ES-I3 (cell line): ENCODE data around the gene MT1G.

Experiments
- H3K36me3 ChIP-seq: 2 replicates; pipeline ENCODE4 v1.6.1; 2013; ENCODE audit warnings: mild to moderate bottlenecking, low read length, control low read depth, moderate library complexity; ENCODE audit not compliant: insufficient read depth
- H3K4me1 ChIP-seq: 2 replicates; pipeline ENCODE4 v1.6.1; 2013; ENCODE audit warnings: mild to moderate bottlenecking, control low read depth, low read length; ENCODE audit not compliant: insufficient read depth
- H3K9ac ChIP-seq: 2 replicates; pipeline ENCODE4 v1.6.1; 2013; ENCODE audit warnings: low read depth, mild to moderate bottlenecking, low read length, moderate library complexity
- H3K9me3 ChIP-seq: 2 replicates; pipeline ENCODE4 v1.6.1; 2013; ENCODE audit warnings: mild to moderate bottlenecking, low read length, moderate library complexity; ENCODE audit not compliant: control insufficient read depth, insufficient read depth

Gene MT1G

DNA sequence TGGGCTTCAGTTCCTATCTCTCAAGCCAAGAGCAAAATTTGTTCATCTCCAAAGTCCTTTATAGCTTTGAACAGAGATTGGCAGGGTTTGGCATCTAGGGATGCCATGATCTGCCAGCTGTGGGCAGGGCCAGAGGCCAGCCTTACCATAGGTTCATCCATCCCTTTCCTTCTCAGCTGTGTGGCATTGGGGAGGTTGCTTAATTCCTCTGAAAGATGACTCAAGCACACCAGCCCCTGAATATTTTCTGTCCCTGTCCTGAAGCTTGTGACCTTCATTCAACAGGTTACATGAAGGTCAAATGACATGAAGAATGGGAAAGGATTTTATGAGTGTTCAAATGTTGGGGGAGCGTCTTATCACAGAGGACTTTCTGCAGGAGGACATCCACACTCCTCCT, 3.4 kb downstream of the MT1G start:
- H3K9ac ChIP-seq = no peak overlapping the region
- no peaks in the 10 kb centered on the region for H3K36me3 ChIP-seq
- H3K9me3 ChIP-seq = no peaks in the 10 kb centered on the region
- peaks cover 9% of the 10 kb centered on the region; the same call in 1 of the 2 replicates for H3K4me1 ChIP-seq

DNA sequence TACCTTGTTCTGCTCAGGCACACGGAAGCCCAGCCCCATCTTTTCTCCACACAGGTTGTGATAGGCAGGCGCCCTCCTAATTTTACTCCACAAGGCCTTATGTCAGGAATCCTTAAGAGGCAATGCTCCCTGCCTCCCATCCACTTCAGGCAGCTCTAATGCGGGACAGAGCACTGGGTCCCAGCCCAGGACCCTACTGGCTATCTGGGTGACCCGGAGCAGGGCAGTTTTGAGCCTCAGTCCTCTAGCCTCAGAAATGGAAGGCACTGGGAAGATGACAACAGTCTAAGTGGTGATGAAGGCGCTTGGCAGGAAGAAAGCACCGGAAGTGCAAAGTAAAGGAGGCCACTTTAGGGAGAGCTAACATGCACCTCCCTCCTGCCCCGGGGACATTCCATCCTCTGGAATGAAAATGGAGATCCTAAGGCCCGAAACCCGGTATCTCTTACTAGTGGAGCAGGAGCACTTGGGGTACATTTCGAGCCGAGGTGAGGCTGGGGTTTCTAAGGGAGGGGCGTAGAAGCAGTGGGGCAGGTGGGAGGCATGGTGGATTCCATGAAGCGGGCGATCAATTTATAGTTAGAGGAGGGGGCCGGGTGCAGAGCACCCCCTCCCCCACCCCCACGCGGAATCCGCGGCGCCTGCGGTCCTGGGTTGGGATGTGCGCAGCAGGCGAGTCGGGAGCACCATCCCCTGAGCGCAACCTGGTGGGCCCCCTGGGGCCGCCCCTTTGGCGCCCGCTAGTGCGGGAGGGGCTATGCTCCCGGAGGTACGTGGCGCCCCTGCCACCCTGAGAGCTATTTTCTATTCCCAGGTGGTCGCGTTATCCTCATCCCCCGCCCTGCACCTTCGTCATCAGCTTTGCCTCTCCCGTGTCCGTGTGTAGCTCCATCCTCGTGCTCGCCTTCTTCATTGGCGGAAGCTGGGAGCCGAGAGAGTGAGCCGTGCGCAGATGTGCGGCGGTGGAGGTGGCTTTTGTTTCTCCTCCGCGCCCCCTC, 5.2 kb downstream of the MT1G start:
- Histone ChIP-seq H3K9ac (peak overlapping the region; percentile 59), H3K4me1 (peaks cover 9% of the 10 kb centered on the region; the same call in 1 of the 2 replicates), H3K9me3 (no peaks in the 10 kb centered on the region), H3K36me3 (no peaks in the 10 kb centered on the region)

DNA sequence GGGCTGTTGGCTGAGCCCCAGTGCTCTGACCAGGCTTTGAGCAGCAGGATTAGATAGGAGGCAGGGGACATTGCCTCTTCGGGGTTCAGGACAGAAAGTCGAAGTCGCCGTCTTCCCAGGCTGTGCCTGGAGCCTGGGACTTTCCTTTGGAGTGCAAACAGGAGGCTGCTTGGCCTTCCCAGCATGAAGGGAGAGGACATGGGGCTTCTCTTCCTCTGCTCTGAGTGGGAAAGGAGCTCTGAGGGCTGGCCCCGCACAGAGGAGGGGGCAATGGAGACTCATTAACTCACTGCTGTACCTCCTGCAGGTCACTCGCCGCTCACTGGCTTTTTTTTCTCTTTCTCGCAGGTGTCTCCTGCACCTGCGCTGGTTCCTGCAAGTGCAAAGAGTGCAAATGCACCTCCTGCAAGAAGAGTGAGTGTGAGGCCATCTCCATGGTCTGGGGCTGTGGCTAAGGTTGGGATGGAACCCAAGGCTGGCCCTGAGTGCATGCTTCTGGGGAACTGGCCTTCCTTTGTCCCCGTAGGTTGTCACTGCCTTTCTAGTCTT, 9.5 kb downstream of the MT1G start:
- Histone ChIP-seq H3K9me3 (no peaks in the 10 kb centered on the region), H3K4me1 (0 out of 2 replicates have a peak, but pooled peaks cover 6% of the 10 kb centered on the region), H3K36me3 (no peaks in the 10 kb centered on the region), H3K9ac (peak overlapping the region; percentile 57; the same call in 1 of the 2 replicates)

DNA sequence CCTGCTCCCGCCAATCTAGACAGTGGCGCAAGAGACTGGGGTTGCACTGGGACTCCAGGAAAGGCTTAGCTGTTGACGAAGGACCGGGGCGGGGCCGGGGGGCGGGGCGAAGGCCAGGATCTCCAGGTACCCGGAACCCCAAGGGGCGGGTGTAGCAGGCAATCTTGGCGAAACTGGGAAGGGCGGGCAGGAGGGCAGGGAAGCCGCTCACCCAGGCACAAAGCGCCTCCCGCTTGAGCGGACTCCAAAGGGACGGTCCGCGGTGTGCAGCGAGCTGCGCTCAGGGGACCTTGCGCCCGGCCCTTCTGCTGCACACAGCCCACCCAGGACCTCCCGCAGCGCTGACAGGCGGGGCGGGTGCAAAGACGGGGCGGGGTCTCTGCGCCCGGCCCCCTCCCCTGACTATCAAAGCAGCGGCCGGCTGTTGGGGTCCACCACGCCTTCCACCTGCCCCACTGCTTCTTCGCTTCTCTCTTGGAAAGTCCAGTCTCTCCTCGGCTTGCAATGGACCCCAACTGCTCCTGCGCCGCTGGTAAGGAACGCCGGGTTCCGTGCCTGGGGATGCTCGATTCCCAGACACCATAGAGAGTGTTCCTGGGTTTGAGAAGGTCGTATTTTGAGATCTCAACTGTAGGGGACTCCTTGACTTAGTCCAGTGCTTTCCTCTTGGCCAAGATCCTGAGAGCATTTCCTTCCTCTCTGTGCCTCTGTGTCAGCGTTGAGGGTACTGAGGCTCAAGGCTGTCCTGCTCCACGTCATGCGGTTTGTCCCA, 10.1 kb downstream of the MT1G start, which contains the start of gene MT1F:
Gene MT1F (plus strand): TSS at position 405 of the 772 bp plus-strand sequence. CDS start 100 bp downstream, at position 505.
- H3K36me3 ChIP-seq = no peaks in the 10 kb centered on the region
- H3K4me1 ChIP-seq = 0 out of 2 replicates have a peak, but pooled peaks cover 6% of the 10 kb centered on the region
- H3K9me3 ChIP-seq = no peaks in the 10 kb centered on the region
- peak within 1 kb of the TSS; percentile 57 for H3K9ac ChIP-seq

DNA sequence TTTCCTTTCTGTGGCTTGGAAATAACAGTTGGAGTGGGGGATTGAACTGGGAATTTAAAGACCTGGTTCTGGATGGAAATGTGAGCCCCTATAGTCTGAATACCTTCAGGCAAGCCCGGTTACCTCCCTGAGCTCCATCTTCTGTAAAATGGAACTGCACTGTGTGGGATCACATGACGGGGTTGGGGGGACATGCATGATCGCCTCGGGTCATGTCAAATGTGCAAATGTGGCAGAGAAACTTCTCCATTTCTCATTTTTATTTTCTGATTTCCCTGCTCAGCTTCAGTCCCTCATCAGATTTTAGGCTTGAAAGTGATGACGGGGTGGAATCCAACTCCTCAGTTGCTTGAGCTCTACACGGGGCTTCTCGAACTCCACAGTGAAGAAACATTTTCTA, 14.6 kb downstream of the MT1G start:
- Histone ChIP-seq H3K9me3 (no peaks in the 10 kb centered on the region), H3K36me3 (no peaks in the 10 kb centered on the region), H3K4me1 (no peaks in the 10 kb centered on the region), H3K9ac (no peak overlapping the region)

DNA sequence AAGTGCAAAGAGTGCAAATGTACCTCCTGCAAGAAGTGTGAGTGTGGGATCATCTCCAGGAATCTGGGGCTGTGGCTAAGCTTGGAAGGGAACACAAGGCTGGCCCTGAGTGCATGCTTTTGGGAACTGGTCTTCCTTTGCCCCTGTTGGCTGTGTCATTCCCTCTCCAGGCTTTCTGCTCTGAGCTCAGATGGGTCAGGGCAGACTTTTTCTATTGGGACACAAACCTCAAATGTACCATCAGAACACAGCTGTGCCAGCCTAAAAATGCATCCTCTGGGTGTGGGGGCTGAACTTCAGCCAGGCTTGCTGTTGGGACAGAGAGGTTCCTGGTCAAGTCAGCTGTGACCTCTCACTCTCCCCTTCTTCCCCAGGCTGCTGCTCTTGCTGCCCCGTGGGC, 15.3 kb downstream of the MT1G start:
- no peak overlapping the region for H3K9ac ChIP-seq
- no peaks in the 10 kb centered on the region for H3K36me3 ChIP-seq
- no peaks in the 10 kb centered on the region for H3K9me3 ChIP-seq
- no peaks in the 10 kb centered on the region; the same call in 1 of the 2 replicates for H3K4me1 ChIP-seq

DNA sequence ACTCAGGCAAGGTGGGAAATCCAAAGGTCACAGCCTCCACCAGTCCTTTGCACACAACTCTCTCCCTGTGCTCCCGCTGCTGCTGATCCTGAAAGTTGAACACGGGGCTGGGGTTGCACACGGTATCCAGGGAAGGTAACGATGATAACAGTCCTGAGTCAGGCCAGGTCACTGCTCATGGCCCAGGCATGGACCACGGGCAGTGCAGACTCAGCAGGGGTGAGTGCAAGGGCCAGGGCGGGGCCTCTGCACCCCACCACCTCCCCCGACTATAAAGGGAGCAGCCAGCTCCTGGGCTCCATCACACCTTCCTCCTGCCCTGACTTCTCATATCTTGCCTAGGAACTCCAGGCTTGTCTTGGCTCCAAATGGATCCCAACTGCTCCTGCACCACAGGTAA, 16.3 kb downstream of the MT1G start, which contains the start of gene MT1B:
Gene MT1B (plus strand): TSS at position 301 of the 400 bp plus-strand sequence. CDS start 68 bp downstream, at position 369.
- no peaks in the 10 kb centered on the region for H3K36me3 ChIP-seq
- no peak within 1 kb of the TSS for H3K9ac ChIP-seq
- no peaks in the 10 kb centered on the region for H3K9me3 ChIP-seq
- no peaks in the 10 kb centered on the region; the same call in 1 of the 2 replicates for H3K4me1 ChIP-seq

DNA sequence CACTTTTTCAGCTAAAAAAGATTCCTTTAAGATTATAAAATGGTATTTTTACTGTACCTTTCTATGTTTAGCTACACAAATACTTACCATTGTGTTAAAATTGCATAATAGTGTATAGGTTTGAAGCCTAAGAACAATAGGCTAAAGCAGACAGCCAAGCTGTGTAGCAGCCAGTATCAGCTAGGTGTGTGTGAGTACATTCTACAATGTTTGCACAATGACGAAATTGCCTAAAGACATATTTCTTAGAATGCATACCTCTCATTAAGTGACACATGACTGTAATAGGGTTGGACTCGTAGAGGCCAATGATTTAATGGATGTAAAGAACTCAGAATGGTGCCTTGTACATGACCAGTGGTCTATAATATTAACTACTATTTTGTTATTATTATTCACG, 18.0 kb downstream of the MT1G start:
- Histone ChIP-seq H3K4me1 (no peaks in the 10 kb centered on the region; the same call in 1 of the 2 replicates), H3K9me3 (no peaks in the 10 kb centered on the region), H3K9ac (no peak overlapping the region), H3K36me3 (no peaks in the 10 kb centered on the region)

DNA sequence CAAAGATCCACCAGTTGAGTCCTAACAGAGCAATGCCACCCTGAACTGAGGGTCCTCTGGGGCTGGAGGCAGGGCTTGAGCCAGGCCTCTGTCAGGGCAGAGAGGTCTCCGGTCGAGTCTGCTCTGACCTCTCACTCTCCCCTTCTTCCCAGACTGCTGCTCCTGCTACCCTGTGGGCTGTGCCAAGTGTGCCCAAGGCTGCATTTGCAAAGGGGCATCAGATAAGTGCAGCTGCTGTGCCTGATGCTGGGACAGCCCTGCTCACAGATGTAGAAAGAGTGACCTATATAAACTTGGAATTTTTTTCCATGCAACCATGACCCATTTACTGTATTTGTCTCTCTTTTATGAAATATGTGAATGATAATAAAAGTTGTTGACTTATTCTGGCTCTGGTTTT, 18.6 kb downstream of the MT1G start:
- Histone ChIP-seq H3K4me1 (no peaks in the 10 kb centered on the region; the same call in 1 of the 2 replicates), H3K9me3 (no peaks in the 10 kb centered on the region)

DNA sequence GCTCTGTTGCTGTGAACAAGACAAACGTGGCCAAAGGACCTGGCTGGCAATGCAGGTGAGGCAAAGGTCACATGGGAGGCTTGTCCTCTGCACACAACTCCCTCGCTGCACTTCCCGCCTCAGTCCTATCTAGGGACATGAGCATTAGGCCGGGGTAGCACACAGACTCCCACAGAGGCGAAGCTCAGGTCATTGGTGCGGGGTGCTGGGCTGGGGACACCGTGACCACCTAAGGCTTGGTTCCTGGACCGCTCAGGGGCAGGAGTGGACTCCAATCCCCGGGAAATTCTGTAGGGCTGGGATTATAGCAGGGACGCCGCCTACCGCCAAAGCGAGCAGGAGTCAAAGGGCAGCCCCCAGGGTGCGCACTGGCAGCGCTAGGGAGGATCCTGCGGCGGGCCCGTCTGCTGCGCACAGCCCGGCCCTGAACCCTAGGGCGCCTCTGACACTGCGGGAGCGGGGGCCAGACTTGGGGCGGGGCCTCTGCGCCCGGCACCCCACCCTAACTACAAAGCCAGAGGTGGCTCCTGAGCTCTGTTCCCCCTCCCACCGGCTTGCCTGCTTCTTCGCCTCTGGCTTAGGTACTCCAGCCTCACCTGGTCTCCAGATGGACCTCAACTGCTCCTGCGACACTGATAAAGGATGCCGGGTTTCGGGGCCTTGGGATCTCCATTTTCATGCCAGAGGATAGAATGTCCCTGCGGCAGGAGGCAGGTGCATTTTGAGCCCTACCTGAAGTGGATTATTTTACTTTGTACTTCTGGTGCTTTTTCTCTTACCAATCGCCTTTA, 20.0 kb downstream of the MT1G start:
- no peaks in the 10 kb centered on the region; the same call in 1 of the 2 replicates for H3K4me1 ChIP-seq
- H3K9ac ChIP-seq = peak overlapping the region; percentile 25; the same call in 1 of the 2 replicates
- H3K36me3 ChIP-seq = no peaks in the 10 kb centered on the region
- H3K9me3 ChIP-seq = no peaks in the 10 kb centered on the region

More for the DNA sequence above, 18.6 kb downstream of the MT1G start:
- Histone ChIP-seq H3K9ac (no peak overlapping the region), H3K36me3 (no peaks in the 10 kb centered on the region)

DNA sequence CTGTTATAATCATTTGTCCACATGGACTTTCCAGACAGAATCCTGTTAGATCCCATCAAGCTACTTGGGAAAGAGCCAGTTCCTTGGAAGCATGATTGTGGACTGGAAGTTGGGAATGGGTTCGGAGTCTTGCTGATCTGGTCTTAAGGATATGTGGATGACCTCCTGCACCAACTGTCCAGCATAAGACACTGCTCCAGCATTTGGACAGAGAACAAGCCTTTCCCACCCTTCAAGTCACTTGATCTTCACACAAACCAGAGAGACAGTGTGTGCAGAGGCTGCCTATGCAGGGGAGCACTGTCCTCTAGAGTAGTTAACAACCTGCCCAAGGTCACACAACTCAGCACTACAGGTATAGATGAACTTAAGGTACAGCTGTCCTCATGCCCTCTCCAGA, 22.0 kb downstream of the MT1G start:
- Histone ChIP-seq H3K9ac (no peak overlapping the region), H3K36me3 (no peaks in the 10 kb centered on the region), H3K9me3 (no peaks in the 10 kb centered on the region), H3K4me1 (no peaks in the 10 kb centered on the region; the same call in 1 of the 2 replicates)

DNA sequence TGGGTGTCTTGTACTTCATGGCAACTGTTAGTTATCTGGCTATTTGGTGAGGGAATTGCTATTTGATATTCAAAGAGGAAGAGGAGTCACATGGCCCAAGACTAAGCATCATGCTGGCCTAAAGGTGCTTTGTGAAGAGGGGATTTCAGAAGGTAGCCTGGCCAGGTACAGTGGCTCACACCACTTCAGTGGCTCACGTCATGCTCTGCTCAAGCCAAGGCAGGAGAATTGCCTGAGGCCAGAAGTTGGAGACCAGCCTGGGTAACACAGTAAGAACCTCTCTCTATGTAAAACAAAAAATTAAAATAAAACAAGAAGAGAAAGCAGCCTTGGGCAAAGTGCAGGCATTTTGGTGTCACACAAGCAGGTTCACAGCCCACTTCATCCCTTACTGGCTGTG, 22.6 kb downstream of the MT1G start:
- Histone ChIP-seq H3K36me3 (no peaks in the 10 kb centered on the region), H3K9ac (no peak overlapping the region), H3K9me3 (no peaks in the 10 kb centered on the region), H3K4me1 (no peaks in the 10 kb centered on the region; the same call in 1 of the 2 replicates)

DNA sequence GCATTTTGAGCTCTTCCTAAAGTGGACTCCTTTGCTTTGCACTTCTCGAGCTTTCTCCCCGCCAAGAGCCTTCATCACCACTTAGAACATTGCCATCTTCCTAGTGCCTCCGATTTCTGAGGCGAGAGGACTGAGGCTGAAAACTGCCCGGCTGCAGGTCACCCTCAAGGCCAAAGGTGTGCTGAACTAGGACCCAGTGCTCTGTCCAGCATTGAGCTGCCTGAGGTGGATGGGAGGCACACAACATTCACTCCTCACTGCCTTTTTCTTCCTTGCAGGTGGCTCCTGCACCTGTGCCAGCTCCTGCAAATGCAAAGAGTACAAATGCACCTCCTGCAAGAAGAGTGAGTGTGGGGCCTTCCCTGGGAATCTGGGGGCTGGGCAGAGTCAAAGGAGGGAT, 24.0 kb downstream of the MT1G start:
- H3K36me3 ChIP-seq = no peaks in the 10 kb centered on the region
- H3K9me3 ChIP-seq = no peaks in the 10 kb centered on the region
- peak overlapping the region; percentile 49; the same call in 1 of the 2 replicates for H3K9ac ChIP-seq
- H3K4me1 ChIP-seq = no peaks in the 10 kb centered on the region; the same call in 1 of the 2 replicates
